Neural progenitor cell (in vitro differentiated cells): ENCODE results near the gene PCDHB9. TPM values are rescaled to one million over a fixed set of nuclear protein-coding genes. Genes with fewer than 3 reads are reported as not detected.
A peak's percentile ranks its signal among the peaks of the same experiment; 100 is the strongest.
"Not testable (repeated sequence)": the region's sequence is repeated elsewhere in the genome, so short reads cannot be mapped to it uniquely, and the experiment has no call there.

Experiments
- DNase-seq: peaks from one replicate; pipeline ENCODE4 v3.0.0-alpha.2; 2016; ENCODE audit warnings: low spot score
- H2AFZ ChIP-seq: fragments of 200-600 bp; sonication (generic); replicated peaks from 2 replicates; pipeline ENCODE4 v1.6.1; 2016; ENCODE audit warnings: antibody characterized with exemption
- H3F3A ChIP-seq: fragments of 200-600 bp; sonication (generic); 2 replicates; pipeline ENCODE4 v1.6.1; 2016; ENCODE audit warnings: antibody characterized with exemption, low read depth
- H3K27ac ChIP-seq: fragments of 200-600 bp; sonication (generic); 2 replicates; pipeline ENCODE4 v1.5.1; 2016; ENCODE audit warnings: mild to moderate bottlenecking
- H3K27me3 ChIP-seq: fragments of 200-600 bp; sonication (generic); 2 replicates; pipeline ENCODE4 v1.6.1; 2016; ENCODE audit warnings: mild to moderate bottlenecking, moderate library complexity
- H3K36me3 ChIP-seq: fragments of 200-600 bp; sonication (generic); 2 replicates; pipeline ENCODE4 v1.5.1; 2016
- H3K4me1 ChIP-seq: fragments of 200-600 bp; sonication (generic); 2 replicates; pipeline ENCODE4 v1.6.1; 2016; ENCODE audit warnings: mixed run types
- H3K4me2 ChIP-seq: fragments of 200-600 bp; sonication (generic); 2 replicates; pipeline ENCODE4 v1.6.1; 2016
- H3K4me3 ChIP-seq: fragments of 200-600 bp; sonication (generic); 2 replicates; pipeline ENCODE4 v1.5.1; 2016
- H3K79me2 ChIP-seq: fragments of 200-600 bp; sonication (generic); 2 replicates; pipeline ENCODE4 v1.6.1; 2016; ENCODE audit warnings: low read depth
- H3K9ac ChIP-seq: fragments of 200-600 bp; sonication (generic); 2 replicates; pipeline ENCODE4 v1.6.1; 2016
- H3K9me3 ChIP-seq: fragments of 200-600 bp; sonication (generic); 2 replicates; pipeline ENCODE4 v1.5.1; 2016; ENCODE audit warnings: low read depth
- H4K20me1 ChIP-seq: fragments of 200-600 bp; sonication (generic); 2 replicates; pipeline ENCODE4 v1.6.1; 2016; ENCODE audit warnings: low read depth
- H3K27ac Mint-ChIP-seq: 3 replicates; pipeline ENCODE4 v1.8.0; 2021; ENCODE audit warnings: mixed read lengths
- H3K27me3 Mint-ChIP-seq: 2 replicates; pipeline ENCODE4 v1.8.0; 2022; ENCODE audit warnings: low read depth, mild to moderate bottlenecking, inconsistent platforms, moderate library complexity, mixed read lengths; ENCODE audit not compliant: insufficient read depth
- H3K36me3 Mint-ChIP-seq: 3 replicates; pipeline ENCODE4 v1.8.0; 2021; ENCODE audit warnings: mixed read lengths
- H3K4me1 Mint-ChIP-seq: 3 replicates; pipeline ENCODE4 v1.8.0; 2021; ENCODE audit warnings: mixed read lengths
- H3K4me3 Mint-ChIP-seq: 3 replicates; pipeline ENCODE4 v1.8.0; 2021; ENCODE audit warnings: mild to moderate bottlenecking, moderate library complexity, mixed read lengths
- H3K9me3 Mint-ChIP-seq: 3 replicates; pipeline ENCODE4 v1.8.0; 2020; ENCODE audit warnings: mixed read lengths
- CTCF ChIP-seq: fragments of 200-600 bp; sonication (generic); IDR thresholded peaks from 2 replicates; pipeline ENCODE4 v1.5.1; 2017; ENCODE audit warnings: antibody characterized with exemption, mild to moderate bottlenecking
- EZH2 ChIP-seq: fragments of 200-600 bp; sonication (generic); IDR thresholded peaks from 2 replicates; pipeline ENCODE4 v1.6.1; 2017; ENCODE audit warnings: antibody characterized with exemption, mild to moderate bottlenecking, moderate library complexity
- EZH2phosphoT487 ChIP-seq: fragments of 200-600 bp; sonication (generic); IDR thresholded peaks from 2 replicates; pipeline ENCODE4 v1.6.1; 2017; ENCODE audit warnings: antibody characterized with exemption
- total RNA-seq: library from RNA; depleted of rRNA; stranded (reverse); fragments of >200 nt; gene quantifications from 2 replicates; pipeline ENCODE4 v1.2.3, GENCODE V29; 2015; ENCODE audit warnings: low replicate concordance

Gene PCDHB9
- total RNA-seq, 1 donor from 2014 or later, result 4.6 TPM

- not testable (repeated sequence) for H3K27ac Mint-ChIP-seq, H3K36me3 Mint-ChIP-seq, H3K79me2 ChIP-seq, H3K36me3 ChIP-seq, H3K27me3 ChIP-seq, H3K27me3 Mint-ChIP-seq, DNase-seq, H3K4me3 ChIP-seq, H3K4me2 ChIP-seq, H3K9ac ChIP-seq, H3K27ac ChIP-seq, H3F3A ChIP-seq, H3K4me1 ChIP-seq, H3K9me3 ChIP-seq, H3K4me3 Mint-ChIP-seq, H3K4me1 Mint-ChIP-seq, H4K20me1 ChIP-seq, H2AFZ ChIP-seq
- peaks cover 29% of the 10 kb centered on the region for H3K9me3 Mint-ChIP-seq
Measured at GRCh38 chr5:141225421-141225820, 38.5 kb downstream of the PCDHB9 start.

DNA sequence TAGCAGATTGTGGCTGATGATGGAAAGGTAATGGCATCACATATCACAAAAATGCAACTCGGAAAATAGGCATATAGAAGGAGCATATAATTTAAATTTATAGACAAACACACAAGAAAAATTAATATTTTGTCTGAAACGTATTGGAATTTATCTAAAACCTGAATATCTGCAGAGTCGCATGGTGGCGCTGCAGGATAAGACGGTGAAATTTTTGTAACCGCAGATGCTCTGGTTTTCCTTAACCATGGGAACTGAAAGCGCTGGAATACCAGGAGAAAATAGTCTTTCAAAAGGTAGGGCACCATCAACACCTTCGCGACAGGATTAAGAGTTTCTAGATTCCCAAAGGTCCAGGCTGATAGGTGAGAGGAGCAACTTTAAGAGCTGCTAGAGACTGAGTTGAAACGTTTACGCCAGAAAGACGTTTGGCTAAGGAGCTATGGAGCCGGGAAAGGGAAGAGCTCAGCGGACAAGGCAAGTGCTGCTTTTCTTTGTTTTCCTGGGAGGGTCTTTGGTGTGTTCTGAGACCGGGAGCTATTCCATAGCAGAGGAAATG lies 47.2 kb downstream of the PCDHB9 start:
- no peaks in the 10 kb centered on the region for H4K20me1 ChIP-seq
- no peaks in the 10 kb centered on the region for H3K27me3 ChIP-seq
- no peaks in the 10 kb centered on the region for H3K4me1 ChIP-seq
- no peak overlapping the region for H3K4me3 Mint-ChIP-seq
- no peak for DNase-seq
- no peak overlapping the region for H3K4me2 ChIP-seq
- no peak overlapping the region for H3K4me3 ChIP-seq
- peaks cover 5% of the 10 kb centered on the region for H3K36me3 Mint-ChIP-seq
- no peaks in the 10 kb centered on the region for H3K79me2 ChIP-seq
- H3K27ac ChIP-seq, result no peak overlapping the region
- H3K36me3 ChIP-seq, result no peaks in the 10 kb centered on the region
- H3K9me3 Mint-ChIP-seq, result peaks cover 51% of the 10 kb centered on the region
- H3K4me1 Mint-ChIP-seq, result no peaks in the 10 kb centered on the region
- no peaks in the 10 kb centered on the region for H3F3A ChIP-seq
- no peak overlapping the region for H2AFZ ChIP-seq
- H3K27ac Mint-ChIP-seq, result no peak overlapping the region
- peaks cover 16% of the 10 kb centered on the region for H3K9me3 ChIP-seq
- peaks cover 2% of the 10 kb centered on the region for H3K27me3 Mint-ChIP-seq
- TF ChIP-seq CTCF (peak; percentile 11), EZH2 (no peak), EZH2phosphoT487 (no peak)
- H3K9ac ChIP-seq, result no peak overlapping the region

- H3K36me3 Mint-ChIP-seq, H3K4me3 ChIP-seq: not testable (repeated sequence)
Measured at GRCh38 chr5:141235922-141236321, 49.0 kb downstream of the PCDHB9 start.

DNA sequence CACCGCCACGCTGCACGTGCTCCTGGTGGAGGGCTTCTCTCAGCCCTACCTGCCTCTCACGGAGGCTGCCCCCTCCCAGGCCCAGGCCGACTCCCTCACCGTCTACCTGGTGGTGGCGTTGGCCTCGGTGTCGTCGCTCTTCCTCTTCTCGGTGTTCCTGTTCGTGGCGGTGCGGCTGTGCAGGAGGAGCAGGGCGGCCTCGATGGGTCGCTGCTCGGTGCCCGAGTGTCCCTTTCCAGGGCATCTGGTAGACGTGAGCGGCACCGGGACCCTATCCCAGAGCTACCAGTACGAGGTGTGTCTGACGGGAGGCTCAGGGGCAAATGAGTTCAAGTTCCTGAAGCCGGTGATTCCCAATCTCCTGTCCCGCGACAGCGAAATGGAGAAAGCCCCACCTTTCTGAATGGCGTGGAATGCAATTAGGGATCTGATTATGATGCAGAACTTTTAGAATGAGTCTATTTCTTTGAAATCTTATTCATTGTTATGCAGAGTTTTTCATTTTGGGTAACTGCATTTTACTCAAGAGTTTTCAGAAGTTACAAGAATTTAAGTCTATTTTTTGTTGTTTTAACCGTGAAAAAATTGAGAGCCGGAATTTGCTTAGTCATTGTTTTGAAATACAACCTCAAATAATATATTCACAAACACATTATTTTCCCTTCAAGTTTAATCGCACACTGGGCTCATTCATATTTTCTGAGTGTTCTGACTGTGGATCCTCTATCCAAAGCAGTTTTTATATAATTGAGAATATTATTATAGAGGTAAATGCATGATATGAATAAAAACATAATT lies 49.8 kb downstream of the PCDHB9 start:
- Mint-ChIP-seq H3K4me1 (no peaks in the 10 kb centered on the region), H3K27ac (no peak overlapping the region), H3K27me3 (peaks cover 2% of the 10 kb centered on the region), H3K9me3 (peaks cover 66% of the 10 kb centered on the region), H3K4me3 (no peak overlapping the region), H3K36me3 (peaks cover 11% of the 10 kb centered on the region)
- Histone ChIP-seq H3K4me1 (no peaks in the 10 kb centered on the region), H3K4me3 (no peak overlapping the region), H4K20me1 (no peaks in the 10 kb centered on the region), H3K36me3 (no peaks in the 10 kb centered on the region), H3K9ac (no peak overlapping the region), H2AFZ (no peak overlapping the region), H3K27ac (no peak overlapping the region), H3K4me2 (no peak overlapping the region), H3K27me3 (no peaks in the 10 kb centered on the region), H3K9me3 (peaks cover 16% of the 10 kb centered on the region), H3K79me2 (no peaks in the 10 kb centered on the region), H3F3A (no peaks in the 10 kb centered on the region)
- TF ChIP-seq CTCF, result no peak
- no peak for TF ChIP-seq EZH2
- no peak for TF ChIP-seq EZH2phosphoT487
- no peak for DNase-seq

More at GRCh38 chr5:141235922-141236321, 49.0 kb downstream of the PCDHB9 start:
- H3K4me1 ChIP-seq, H4K20me1 ChIP-seq, H3K36me3 ChIP-seq, H3K27ac ChIP-seq, H3K4me3 Mint-ChIP-seq, H3F3A ChIP-seq, H3K27me3 Mint-ChIP-seq, H3K27me3 ChIP-seq, H2AFZ ChIP-seq, H3K4me2 ChIP-seq, H3K4me1 Mint-ChIP-seq, DNase-seq, H3K79me2 ChIP-seq, H3K9ac ChIP-seq, H3K27ac Mint-ChIP-seq: not testable (repeated sequence)
- peaks cover 16% of the 10 kb centered on the region for H3K9me3 ChIP-seq
- peaks cover 65% of the 10 kb centered on the region for H3K9me3 Mint-ChIP-seq

Other genes with a start within 250 kb of the PCDHB9 start
- 1.9 and 2.5 TPM in 2 replicates for gene PCDHAC2, start 220.7 kb upstream of the PCDHB9 start, total RNA-seq
- gene PCDHB1, start 135.8 kb upstream of the PCDHB9 start, total RNA-seq, result 0.03 and 0.07 TPM in 2 replicates
- gene PCDHB2, start 92.5 kb upstream of the PCDHB9 start, total RNA-seq, result 34.2 and 48.4 TPM in 2 replicates
- 5.6 and 6.7 TPM in 2 replicates for gene PCDHB3, start 86.7 kb upstream of the PCDHB9 start, total RNA-seq
- 1.9 and 2.3 TPM in 2 replicates for gene PCDHB4, start 65.3 kb upstream of the PCDHB9 start, total RNA-seq
- 11.9 and 15.2 TPM in 2 replicates for gene PCDHB5, start 52.0 kb upstream of the PCDHB9 start, total RNA-seq
- 0.90 and 1.5 TPM in 2 replicates for gene PCDHB6, start 37.1 kb upstream of the PCDHB9 start, total RNA-seq
- gene PCDHB7, start 14.5 kb upstream of the PCDHB9 start, total RNA-seq, result 0.21 and 0.90 TPM in 2 replicates
- gene PCDHB8, start 9.4 kb upstream of the PCDHB9 start, total RNA-seq, result 0.31 TPM in 1 of 2 replicates, not detected in the other
- gene PCDHB16, start 4.8 kb upstream of the PCDHB9 start, total RNA-seq, result 4.0 and 4.5 TPM in 2 replicates
- 9.3 and 10.4 TPM in 2 replicates for gene PCDHB10, start 5.2 kb downstream of the PCDHB9 start, total RNA-seq
- 3.8 and 4.0 TPM in 2 replicates for gene PCDHB11, start 12.5 kb downstream of the PCDHB9 start, total RNA-seq
- 3.0 and 3.8 TPM in 2 replicates for gene PCDHB12, start 21.6 kb downstream of the PCDHB9 start, total RNA-seq
- gene PCDHB13, start 26.8 kb downstream of the PCDHB9 start, total RNA-seq, result 2.4 and 3.0 TPM in 2 replicates
- gene PCDHB14, start 36.2 kb downstream of the PCDHB9 start, total RNA-seq, result 7.2 and 7.4 TPM in 2 replicates
- gene PCDHB15, start 58.2 kb downstream of the PCDHB9 start, total RNA-seq, result 7.8 and 9.4 TPM in 2 replicates
- gene SLC25A2, start 116.9 kb downstream of the PCDHB9 start, total RNA-seq, result 0.22 and 0.96 TPM in 2 replicates
- 121 and 157 TPM in 2 replicates for gene TAF7, start 133.6 kb downstream of the PCDHB9 start, total RNA-seq
- gene PCDHGA1, start 143.4 kb downstream of the PCDHB9 start, total RNA-seq, result 1.0 and 1.5 TPM in 2 replicates
- 0.37 and 0.71 TPM in 2 replicates for gene PCDHGA2, start 151.6 kb downstream of the PCDHB9 start, total RNA-seq
- gene PCDHGA3, start 156.7 kb downstream of the PCDHB9 start, total RNA-seq, result 0.34 and 0.54 TPM in 2 replicates
- 3.6 and 4.3 TPM in 2 replicates for gene PCDHGB1, start 162.9 kb downstream of the PCDHB9 start, total RNA-seq
- gene PCDHGA4, start 167.9 kb downstream of the PCDHB9 start, total RNA-seq, result 2.3 and 2.4 TPM in 2 replicates
- gene PCDHGB2, start 172.8 kb downstream of the PCDHB9 start, total RNA-seq, result 2.1 and 2.2 TPM in 2 replicates
- 0.71 and 1.3 TPM in 2 replicates for gene PCDHGA5, start 177.0 kb downstream of the PCDHB9 start, total RNA-seq
- 0.74 and 0.95 TPM in 2 replicates for gene PCDHGB3, start 183.1 kb downstream of the PCDHB9 start, total RNA-seq
- gene PCDHGA6, start 186.7 kb downstream of the PCDHB9 start, total RNA-seq, result 0.77 and 1.4 TPM in 2 replicates
- 0.81 and 1.1 TPM in 2 replicates for gene PCDHGA7, start 195.6 kb downstream of the PCDHB9 start, total RNA-seq
- gene PCDHGB4, start 200.5 kb downstream of the PCDHB9 start, total RNA-seq, result 10.4 and 14.9 TPM in 2 replicates
- gene PCDHGA8, start 205.5 kb downstream of the PCDHB9 start, total RNA-seq, result 2.3 and 3.3 TPM in 2 replicates
- gene PCDHGB5, start 210.8 kb downstream of the PCDHB9 start, total RNA-seq, result 2.0 and 3.7 TPM in 2 replicates
- 0.97 and 2.2 TPM in 2 replicates for gene PCDHGA9, start 215.6 kb downstream of the PCDHB9 start, total RNA-seq
- 13.2 and 22.1 TPM in 2 replicates for gene PCDHGB6, start 220.9 kb downstream of the PCDHB9 start, total RNA-seq
- gene PCDHGA10, start 225.8 kb downstream of the PCDHB9 start, total RNA-seq, result 4.2 and 4.7 TPM in 2 replicates
- gene PCDHGB7, start 230.5 kb downstream of the PCDHB9 start, total RNA-seq, result 21.1 and 23.9 TPM in 2 replicates
- gene PCDHGA11, start 233.9 kb downstream of the PCDHB9 start, total RNA-seq, result 9.5 and 13.3 TPM in 2 replicates
- 0.79 and 2.2 TPM in 2 replicates for gene PCDHGA12, start 243.3 kb downstream of the PCDHB9 start, total RNA-seq